ENCODE results near the gene ATP5MC3. TPM values are rescaled to one million over a fixed set of nuclear protein-coding genes. Genes with fewer than 3 reads are reported as not detected.

The ATP5MC3 gene
- total and polyA plus RNA-seq, 2 of the 13 experiments (the other 11 are each of a cell fraction or from before 2014, with no cell fraction given), result 676 to 1,007 TPM

DNA sequence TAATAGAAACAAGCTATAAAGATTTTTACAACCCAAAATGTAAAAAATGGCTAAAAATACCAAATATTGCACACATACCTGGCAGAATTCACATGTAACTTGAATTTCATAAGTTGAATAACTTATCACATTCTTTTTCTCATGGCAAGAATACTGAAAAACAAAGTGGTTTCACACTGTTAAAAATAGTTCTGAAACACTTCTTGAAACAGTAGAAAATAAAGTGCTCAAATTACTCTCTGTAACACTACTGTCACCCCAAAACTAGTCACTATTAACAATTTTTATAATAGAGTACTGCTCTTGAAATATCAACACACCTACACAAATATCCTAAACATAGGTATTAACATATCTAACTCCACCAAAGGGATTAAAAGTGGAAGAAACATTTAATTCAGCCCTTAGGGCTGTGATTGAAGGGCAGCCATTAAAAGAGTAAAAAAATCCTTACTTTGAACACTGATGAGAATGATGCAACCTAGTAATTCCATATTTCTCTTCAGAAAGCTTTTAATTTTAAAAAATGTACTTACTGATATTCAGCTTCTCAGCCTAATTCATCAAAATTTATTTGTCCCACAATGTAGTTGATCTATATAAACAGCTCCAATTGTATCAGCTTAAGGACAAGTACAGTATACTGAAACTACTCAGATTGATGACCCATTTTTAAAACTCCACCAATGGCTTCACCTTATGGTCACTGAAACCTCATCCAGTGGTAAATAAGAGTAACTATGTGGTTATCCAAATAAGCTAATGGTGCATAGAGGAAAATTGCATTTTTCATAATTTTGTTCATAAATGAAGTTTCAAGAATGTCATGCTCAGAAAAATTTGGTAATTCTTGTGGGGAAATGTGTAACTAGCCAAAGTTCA lies 44.9 kb downstream of the ATP5MC3 start:
- Histone ChIP-seq H3K4me1 (ENCODE audit: insufficient read depth, low read length) (no peaks in the 10 kb centered on the region), H4K20me1 (ENCODE audit: insufficient read depth, low read length) (peaks cover 2% of the 10 kb centered on the region; the same call in 1 of the 2 replicates), H3K9ac (ENCODE audit: insufficient read depth, low read depth, low read length) (no peak overlapping the region), H3K4me2 (ENCODE audit: low read depth, low read length) (no peak overlapping the region), H3K27me3 (ENCODE audit: control insufficient read depth in 1 of 2, insufficient read depth in 2 of 2, low read length in 2 of 2) (no peaks in the 10 kb centered on the region), H3K9me3 (ENCODE audit: low read length) (no peaks in the 10 kb centered on the region), H3K79me2 (ENCODE audit: insufficient read depth, low read length) (peaks cover 48% of the 10 kb centered on the region), H2AFZ (ENCODE audit: low read length) (no peak overlapping the region), H3K27ac (ENCODE audit: extremely low read length, insufficient read depth, low read length) (no peak overlapping the region), H3K4me3 (replicated peaks in 1 of 3; ENCODE audit: insufficient read depth in 1 of 3, low read depth in 2 of 3, low read length in 3 of 3) (no peak overlapping the region), H3K36me3 (replicated peaks in 1 of 2; ENCODE audit: control insufficient read depth in 1 of 2, insufficient read depth in 2 of 2, low read length in 2 of 2) (peaks cover 15 to 52% of the 10 kb centered on the region in 2 experiments)
- ATAC-seq, result no peak
- TF ChIP-seq, protein P1, sequence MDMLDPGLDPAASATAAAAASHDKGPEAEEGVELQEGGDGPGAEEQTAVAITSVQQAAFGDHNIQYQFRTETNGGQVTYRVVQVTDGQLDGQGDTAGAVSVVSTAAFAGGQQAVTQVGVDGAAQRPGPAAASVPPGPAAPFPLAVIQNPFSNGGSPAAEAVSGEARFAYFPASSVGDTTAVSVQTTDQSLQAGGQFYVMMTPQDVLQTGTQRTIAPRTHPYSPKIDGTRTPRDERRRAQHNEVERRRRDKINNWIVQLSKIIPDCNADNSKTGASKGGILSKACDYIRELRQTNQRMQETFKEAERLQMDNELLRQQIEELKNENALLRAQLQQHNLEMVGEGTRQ (IDR thresholded peaks at IDR 0.05; ENCODE audit: low read depth, low read length), result no peak
- TF ChIP-seq, protein P1 (CRISPR knock-in tag; IDR thresholded peaks at IDR 0.05; ENCODE audit: borderline replicate concordance), result no peak
- TF ChIP-seq HDAC2 (CRISPR knock-in tag; IDR thresholded peaks at IDR 0.05) (no peak), ZFP82 (CRISPR knock-in tag; IDR thresholded peaks at IDR 0.05; ENCODE audit: borderline replicate concordance) (no peak), RORA (CRISPR knock-in tag; IDR thresholded peaks at IDR 0.05) (no peak), ZNF460 (CRISPR knock-in tag; IDR thresholded peaks at IDR 0.05; ENCODE audit: borderline replicate concordance) (no peak), ZFP1 (CRISPR knock-in tag; IDR thresholded peaks at IDR 0.05) (no peak), MEIS1 (CRISPR knock-in tag; IDR thresholded peaks at IDR 0.05; ENCODE audit: borderline replicate concordance) (no peak), YEATS4 (CRISPR knock-in tag; IDR thresholded peaks at IDR 0.05; ENCODE audit: borderline replicate concordance) (no peak)
- TF ChIP-seq, protein P2, sequence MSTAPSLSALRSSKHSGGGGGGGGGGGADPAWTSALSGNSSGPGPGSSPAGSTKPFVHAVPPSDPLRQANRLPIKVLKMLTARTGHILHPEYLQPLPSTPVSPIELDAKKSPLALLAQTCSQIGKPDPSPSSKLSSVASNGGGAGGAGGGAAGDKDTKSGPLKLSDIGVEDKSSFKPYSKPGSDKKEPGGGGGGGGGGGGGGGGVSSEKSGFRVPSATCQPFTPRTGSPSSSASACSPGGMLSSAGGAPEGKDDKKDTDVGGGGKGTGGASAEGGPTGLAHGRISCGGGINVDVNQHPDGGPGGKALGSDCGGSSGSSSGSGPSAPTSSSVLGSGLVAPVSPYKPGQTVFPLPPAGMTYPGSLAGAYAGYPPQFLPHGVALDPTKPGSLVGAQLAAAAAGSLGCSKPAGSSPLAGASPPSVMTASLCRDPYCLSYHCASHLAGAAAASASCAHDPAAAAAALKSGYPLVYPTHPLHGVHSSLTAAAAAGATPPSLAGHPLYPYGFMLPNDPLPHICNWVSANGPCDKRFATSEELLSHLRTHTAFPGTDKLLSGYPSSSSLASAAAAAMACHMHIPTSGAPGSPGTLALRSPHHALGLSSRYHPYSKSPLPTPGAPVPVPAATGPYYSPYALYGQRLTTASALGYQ (CRISPR knock-in tag; IDR thresholded peaks at IDR 0.05), result no peak
- TF ChIP-seq, protein P3, sequence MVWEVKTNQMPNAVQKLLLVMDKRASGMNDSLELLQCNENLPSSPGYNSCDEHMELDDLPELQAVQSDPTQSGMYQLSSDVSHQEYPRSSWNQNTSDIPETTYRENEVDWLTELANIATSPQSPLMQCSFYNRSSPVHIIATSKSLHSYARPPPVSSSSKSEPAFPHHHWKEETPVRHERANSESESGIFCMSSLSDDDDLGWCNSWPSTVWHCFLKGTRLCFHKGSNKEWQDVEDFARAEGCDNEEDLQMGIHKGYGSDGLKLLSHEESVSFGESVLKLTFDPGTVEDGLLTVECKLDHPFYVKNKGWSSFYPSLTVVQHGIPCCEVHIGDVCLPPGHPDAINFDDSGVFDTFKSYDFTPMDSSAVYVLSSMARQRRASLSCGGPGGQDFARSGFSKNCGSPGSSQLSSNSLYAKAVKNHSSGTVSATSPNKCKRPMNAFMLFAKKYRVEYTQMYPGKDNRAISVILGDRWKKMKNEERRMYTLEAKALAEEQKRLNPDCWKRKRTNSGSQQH (CRISPR knock-in tag; IDR thresholded peaks at IDR 0.05; ENCODE audit: low read depth), result no peak
- no peak for DNase-seq (ENCODE audit: low spot score)
- in situ Hi-C loops (cut with HindIII; ENCODE audit: extremely low pct_ligation_motif_present, low pct_unique_long_range_greater_than_20kb) (no loop called here), intact Hi-C loops (cut with micrococcal nuclease; ENCODE audit: unreplicated experiment) (no loop called here)
- no peak for FAIRE-seq
- BruUV-seq (replicated peaks), result no TSS peak
- CTCF ChIA-PET (ENCODE audit: low intra/inter-chr PET ratio, low total read pairs), result no interaction called here
- POLR2A ChIA-PET, result no interaction called here
